Measurements from ENCODE around the gene PSMA5.

DNA sequence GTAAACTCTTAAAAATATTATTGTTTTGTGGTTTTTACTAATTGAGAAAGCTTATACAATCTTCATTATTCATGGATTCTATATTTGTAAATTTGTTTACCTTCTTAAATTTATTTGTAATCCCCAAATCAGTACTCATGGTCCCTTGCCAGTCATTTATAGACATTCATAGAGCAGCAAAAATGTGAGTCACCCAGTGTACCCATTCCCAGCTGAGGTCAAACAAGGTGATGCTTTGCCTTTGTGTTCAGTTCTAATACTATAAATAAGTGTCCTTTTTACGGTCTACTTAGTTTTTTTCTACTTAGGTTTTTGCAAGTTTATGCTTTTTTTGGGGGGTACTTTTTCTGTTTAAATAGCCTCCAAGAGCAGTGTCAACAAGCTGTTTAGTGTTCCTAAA is 64.6 kb downstream of the PSMA5 start:
- TF ChIP-seq SP1 (IDR thresholded peaks at IDR 0.05; ENCODE audit: low read depth) = no peak
- TF ChIP-seq, protein P1, sequence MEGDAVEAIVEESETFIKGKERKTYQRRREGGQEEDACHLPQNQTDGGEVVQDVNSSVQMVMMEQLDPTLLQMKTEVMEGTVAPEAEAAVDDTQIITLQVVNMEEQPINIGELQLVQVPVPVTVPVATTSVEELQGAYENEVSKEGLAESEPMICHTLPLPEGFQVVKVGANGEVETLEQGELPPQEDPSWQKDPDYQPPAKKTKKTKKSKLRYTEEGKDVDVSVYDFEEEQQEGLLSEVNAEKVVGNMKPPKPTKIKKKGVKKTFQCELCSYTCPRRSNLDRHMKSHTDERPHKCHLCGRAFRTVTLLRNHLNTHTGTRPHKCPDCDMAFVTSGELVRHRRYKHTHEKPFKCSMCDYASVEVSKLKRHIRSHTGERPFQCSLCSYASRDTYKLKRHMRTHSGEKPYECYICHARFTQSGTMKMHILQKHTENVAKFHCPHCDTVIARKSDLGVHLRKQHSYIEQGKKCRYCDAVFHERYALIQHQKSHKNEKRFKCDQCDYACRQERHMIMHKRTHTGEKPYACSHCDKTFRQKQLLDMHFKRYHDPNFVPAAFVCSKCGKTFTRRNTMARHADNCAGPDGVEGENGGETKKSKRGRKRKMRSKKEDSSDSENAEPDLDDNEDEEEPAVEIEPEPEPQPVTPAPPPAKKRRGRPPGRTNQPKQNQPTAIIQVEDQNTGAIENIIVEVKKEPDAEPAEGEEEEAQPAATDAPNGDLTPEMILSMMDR (IDR thresholded peaks at IDR 0.05 in 2 of 3, conservative IDR thresholded peaks at IDR 0.05 in 1 of 3; ENCODE audit: borderline replicate concordance in 1 of 3, insufficient read depth in 1 of 3, low read depth in 2 of 3, low read length in 2 of 3) = no peak
- no peak for TF ChIP-seq POLR2A (IDR thresholded peaks at IDR 0.05; ENCODE audit: borderline replicate concordance, extremely low read depth, insufficient read depth, insufficient read length)
- TF ChIP-seq EZH2 (IDR thresholded peaks at IDR 0.05) = no peak
- no peak for TF ChIP-seq ELF1 (IDR thresholded peaks at IDR 0.05; ENCODE audit: borderline replicate concordance, low read depth)
- TF ChIP-seq EZH2phosphoT487 (IDR thresholded peaks at IDR 0.05; ENCODE audit: borderline replicate concordance) = no peak
- TF ChIP-seq TCF7L2 (IDR thresholded peaks at IDR 0.05; ENCODE audit: borderline replicate concordance, extremely low read depth, insufficient read depth, insufficient read length) = no peak
- no peak for TF ChIP-seq CEBPB (IDR thresholded peaks at IDR 0.05; ENCODE audit: low read depth)
- TF ChIP-seq ZFX (IDR thresholded peaks at IDR 0.05) = no peak
- no peak for TF ChIP-seq CBX3 (IDR thresholded peaks at IDR 0.05; ENCODE audit: low read depth)
- no peak for TF ChIP-seq YY1 (IDR thresholded peaks at IDR 0.05; ENCODE audit: extremely low read depth, insufficient replicate concordance, low read depth, low read length)

Data from HCT116 (cell line).